GM21367 (cell line): ENCODE data around the gene FSTL5.
"Not testable (repeated sequence)": the region's sequence is repeated elsewhere in the genome, so short reads cannot be mapped to it uniquely, and the experiment has no call there.

Source experiments
- ATAC-seq: cut with Tn5 transposase; IDR thresholded peaks from one replicate; pipeline ENCODE4 v1.9.1; 2021; ENCODE audit not compliant: unreplicated experiment

FSTL5 gene

DNA sequence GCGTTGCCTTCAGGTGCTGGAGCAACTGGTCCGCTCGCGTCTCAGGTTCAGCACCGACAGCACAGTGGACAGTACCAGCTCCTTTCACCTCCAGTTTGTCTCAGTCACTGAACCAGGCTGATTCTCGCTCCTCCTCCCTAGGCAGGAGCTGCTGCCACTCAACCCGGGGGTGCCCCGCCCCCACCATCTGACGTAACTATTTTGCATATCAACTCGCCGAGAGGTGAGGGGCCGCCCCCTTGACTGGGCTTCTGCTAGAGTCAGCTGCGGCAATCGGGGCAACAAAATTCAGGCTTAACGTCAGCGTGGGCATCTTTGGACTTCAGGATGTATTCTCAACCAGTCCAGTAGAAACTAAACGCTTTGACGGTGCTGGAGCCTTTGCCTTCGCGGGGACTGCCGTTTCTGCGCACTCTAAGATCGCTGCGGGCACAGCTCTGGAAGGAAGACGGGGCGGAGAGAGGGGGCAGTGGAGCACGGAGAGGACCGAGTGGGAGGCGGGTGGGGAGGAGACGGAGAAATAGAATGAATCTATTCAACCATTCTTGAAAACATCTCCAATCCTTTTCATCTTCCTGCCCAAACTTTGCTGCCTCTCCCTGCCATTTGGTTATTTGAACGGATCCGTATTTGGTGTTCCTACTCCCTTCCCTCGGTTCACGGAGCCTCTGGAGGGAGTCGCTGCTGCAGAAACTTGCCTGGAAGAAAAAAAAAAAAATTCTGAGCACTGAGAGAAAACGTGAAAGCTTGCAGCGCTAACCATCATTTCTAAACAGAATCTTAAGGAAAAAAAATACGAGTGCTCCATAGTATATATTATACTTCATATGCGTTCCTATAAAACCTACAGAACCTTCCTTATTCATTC lies at the start of gene FSTL5:
Gene FSTL5, minus strand, starts transcription at position 109 of the 868 bp plus-strand sequence. CDS start 52,604 bp downstream, outside the sequence.
- peak; percentile 78 for ATAC-seq

DNA sequence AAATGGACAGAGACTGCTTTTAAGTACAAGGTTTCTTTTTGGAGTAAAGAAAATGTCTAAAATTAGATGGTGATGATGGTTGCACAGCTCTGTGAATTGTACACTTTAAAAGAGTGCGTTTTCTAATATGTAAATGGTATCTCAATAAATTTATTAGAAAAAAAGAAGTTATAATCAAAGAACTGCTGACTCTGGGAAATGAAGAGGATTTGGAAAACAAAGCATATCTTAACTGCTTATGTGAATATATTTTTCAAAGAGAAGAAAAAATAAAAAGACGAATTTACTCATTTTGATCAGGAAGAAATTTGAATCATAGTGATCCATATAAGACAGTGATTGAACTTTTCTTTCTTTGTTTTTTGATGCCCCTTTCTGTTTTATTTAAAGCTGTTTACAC lies 45.9 kb upstream of the FSTL5 start:
- ATAC-seq = no peak

DNA sequence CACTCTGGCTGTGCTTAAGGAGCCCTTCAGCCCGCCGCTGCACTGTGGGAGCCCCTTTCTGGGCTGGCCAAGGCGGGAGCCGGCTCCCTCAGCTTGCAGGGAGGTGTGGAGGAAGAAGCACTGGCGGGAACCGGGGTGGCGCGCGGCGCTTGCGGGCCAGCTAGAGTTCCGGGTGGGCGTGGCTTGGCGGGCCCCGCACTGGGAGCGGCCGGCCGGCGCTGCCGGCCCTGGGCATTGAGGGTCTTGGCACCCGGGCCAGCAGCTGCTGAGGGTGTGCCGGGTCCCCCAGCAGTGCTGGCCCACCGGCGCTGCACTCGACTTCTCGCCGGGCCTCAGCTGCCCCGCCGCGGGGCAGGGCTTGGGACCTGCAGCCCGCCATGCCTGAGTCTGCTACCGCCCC lies 39.7 kb upstream of the FSTL5 start:
- not testable (repeated sequence) for ATAC-seq

DNA sequence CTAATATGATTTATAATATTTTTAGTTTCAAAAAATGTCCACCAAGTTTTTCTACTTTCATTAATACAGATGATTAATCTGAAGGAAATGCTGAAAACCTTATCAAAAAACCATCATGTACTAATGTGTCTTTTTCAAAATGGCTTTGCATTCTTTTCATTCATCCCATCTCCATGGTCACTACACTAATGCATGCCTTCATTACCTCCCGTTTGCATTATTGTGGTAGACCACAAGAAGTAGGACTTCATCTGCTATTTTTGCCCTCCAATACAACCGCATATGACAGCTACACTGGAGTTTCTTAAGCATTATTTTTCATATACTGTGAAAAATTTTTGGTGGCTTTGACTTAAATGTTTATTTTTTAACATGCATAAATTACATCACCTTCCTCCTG lies 37.9 kb upstream of the FSTL5 start:
- ATAC-seq = no peak

DNA sequence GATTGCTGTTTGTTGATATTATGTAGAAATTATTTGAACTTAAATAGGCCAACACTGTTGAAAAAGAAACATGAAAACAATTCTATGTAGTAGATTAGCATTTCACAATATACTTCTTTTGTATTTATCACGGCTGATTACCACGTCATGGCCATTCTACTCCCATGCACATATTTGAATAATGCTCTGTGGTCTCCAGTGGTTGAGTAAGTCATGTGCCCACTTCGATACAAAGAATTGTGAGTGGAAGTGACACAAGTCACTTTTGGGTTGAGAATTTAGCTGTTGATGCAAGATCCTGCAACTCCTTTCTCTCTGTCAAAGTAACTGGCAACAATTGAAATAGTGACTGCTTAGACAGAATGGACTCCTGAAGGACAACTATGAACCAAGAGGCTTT lies 6.7 kb upstream of the FSTL5 start:
- no peak for ATAC-seq

DNA sequence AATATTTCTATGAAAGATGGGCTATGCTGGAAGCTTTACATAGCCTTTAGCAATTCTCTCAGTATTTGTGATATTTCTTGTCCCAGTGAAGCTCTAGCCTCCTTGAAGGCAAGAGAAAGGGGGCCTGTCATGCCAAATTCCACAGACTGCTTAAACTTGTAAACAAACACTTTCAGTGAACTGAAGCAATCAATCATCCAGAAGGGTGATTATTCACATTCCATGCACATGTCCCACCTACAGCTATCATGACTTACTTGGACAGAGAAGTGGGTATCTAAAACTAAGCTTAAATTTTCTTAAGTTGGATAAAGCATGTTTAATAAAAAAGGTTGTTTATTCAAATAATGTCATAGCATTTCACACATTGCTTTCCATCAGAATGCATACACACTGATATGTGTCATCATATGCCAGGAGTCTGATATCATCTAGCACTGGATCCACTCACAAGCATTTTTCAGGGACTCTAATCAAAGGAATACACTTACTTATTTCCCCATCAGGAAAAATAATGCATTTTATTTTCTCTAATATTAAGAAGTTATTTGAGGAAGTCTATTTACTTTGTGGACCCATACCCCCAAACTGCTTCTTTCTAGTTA lies 1.2 kb upstream of the FSTL5 start:
- ATAC-seq = no peak

DNA sequence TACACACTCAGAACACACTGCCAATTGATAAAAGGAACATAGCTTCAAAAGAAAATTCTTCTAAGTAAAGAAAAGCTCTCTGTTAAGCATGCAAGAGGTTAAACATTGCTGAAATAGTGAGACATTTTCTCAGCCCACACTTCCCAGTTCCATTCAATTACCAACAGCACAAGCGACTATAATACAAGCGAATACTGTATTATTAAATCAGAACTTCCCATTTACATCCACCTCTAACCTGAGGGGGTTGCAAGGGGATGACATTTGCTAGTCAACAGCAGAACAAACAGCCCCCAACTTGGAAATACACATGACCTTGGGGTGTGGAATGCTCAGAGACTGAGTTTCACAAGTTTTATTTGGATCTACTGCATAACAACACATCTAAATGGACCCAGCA lies 1.1 kb downstream of the FSTL5 start:
- ATAC-seq = no peak

DNA sequence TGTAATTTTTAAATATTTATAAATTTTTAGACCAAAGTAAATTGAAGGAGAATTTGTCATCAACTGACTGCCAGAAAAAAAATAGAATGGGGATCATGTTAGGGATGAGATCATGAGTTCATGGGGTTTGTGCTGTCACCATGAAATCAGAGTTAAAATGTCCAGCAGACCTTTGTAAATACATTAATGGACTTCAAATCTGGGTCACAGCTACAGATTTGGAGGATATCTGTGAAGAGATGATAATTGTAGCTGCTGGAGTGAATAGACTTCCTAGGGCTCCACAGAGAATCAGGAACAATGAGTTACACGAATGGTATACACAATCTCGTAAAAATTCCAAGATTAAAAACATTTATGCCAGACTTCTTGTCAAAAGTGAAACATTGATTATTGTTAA lies 6.6 kb downstream of the FSTL5 start:
- no peak for ATAC-seq

DNA sequence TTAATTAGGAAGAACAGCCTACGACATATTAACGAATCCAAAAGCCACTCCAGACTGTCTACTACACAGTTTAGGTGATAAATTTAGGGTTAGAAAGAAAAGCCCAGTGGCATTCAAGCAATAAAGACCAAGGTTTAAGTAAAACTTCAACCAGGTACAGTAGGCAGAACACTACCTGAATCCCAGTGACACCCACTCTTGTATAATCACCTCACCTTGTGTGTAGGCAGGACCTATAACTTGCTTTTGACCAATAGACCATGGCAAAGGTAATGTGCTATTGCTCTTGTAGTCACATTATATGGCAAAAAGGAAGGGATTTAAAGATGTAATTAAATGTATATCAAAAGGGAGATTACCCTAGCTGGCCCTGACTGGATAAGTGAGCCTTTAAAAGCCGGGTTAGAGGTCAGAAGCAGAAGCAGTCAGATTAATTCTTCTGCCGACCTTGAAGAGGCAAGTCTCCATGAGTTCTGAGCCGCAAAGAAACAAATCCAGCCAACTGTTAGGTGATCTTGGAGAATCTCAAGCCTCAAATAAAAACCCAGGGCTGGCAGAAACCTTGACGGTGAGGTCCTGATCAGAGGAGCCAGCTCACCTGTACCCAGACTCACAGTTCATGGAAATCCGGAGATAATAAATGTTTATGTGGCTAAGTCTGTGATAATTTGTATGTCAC lies 8.8 kb downstream of the FSTL5 start:
- no peak for ATAC-seq

DNA sequence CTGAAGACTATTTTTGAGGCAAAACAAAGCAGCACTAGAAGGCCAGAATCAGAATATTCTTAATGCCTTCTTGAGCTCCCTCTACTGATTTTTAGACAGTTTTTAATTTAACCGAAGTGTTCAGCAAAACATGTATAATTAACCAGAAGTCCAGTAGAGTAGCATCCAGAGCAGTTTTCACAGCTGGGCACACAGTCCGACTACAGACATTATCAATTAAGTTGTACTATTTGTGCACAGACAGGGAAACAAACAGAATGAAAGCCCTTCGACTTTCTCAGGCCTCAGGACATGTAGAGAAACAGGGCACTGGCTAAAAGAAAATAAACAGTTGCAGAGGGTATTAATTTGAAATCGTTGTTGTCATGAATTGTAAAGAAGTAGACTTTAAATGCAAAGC lies 11.9 kb downstream of the FSTL5 start:
- no peak for ATAC-seq

DNA sequence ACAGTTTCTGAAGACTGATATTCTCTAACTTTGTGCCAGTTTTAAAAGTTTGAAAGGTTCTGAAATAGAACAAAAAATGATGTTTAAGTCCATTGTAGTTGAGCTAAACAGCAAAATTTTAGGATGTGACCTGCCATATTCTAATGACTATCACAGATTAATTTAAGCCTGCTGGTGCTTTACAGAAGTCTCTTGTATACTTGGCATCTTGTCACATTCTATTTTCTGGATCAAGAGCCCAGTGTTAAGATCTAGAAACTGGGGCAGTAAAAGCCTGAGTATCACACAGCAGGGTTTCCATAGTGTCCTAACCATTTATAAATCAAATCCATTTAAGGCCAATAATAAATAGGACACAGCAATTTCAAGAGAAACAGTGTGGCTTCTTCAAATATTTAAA lies 12.4 kb downstream of the FSTL5 start:
- ATAC-seq = no peak

DNA sequence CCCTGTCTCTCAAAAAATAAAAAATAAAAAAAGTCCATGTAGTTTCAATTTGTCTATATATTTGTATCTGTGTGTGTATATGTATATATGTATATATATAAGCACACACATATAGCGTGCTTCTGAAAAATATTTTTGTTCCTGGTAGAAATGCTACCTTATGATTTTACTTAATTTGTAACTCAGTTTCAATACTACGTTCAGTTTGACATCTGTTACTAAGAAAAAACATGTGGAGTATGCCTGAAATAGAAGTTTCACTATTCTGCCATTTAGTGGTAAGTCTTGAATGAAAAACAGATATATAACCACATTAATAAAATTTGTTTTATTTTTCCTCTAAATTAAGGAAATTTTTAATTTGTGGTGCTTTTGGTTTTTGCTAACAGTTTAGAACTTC lies 14.2 kb downstream of the FSTL5 start:
- no peak for ATAC-seq

DNA sequence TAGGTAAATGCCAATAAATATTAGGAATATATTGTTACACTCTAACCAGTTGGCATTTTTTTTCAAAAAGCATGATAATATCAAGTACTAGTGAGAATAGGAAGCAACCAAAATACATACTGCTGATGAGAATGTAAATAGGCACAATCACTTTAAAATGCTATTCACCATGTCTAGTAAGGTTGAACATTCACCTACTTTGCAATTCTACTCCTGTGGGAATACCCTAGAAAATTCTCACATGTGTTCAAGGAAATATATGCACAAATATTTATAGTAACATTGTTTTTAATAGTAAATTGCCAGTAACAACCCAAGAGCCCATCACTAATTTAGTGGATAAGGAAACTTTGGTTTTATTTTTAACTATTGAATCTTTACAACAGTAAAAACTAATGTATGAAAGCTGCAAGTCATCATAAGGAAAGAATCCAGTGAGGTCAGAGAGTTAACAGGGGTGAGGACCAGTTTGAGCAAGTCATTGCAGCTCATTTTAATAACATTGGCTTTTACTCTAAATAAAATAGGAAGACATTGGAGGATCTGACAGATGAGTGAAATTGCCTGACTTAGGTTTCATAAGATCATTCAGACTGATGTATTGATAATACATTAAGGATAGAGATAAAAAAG lies 23.6 kb downstream of the FSTL5 start:
- ATAC-seq = no peak

DNA sequence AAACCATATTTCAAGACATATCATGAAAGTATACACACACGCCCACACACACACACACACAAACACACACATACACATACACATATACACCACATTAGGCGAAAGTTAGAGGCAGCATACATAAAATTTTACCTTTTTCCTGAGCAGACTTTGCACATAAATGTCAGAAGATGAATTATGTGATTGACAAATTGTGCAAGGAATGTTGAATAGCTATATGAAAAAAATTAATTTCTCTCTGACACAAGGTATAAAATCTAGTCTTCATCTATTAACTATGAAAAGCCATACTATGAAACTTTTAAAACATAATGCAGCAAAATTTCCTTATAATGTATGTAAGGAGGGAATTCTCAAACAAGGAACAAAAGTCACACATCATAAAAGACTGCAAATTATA lies 24.4 kb downstream of the FSTL5 start:
- ATAC-seq = no peak

DNA sequence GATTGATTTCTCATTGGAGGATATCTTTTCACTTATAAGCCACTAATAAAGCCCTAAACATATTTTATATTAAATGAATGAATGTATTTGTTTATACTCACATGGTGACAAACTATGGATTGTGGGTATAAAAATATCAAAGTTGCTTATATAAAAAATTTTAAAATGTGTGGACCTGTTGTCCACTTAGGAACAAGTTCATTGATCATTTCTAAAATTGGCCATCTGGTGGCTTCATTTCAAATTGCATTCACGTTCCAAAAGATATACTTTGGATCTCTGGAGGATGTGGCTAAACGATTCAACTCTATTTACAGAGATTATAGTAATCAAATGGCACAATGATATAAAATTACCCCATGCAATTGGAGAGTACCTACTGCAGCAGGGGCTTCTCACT lies 32.5 kb downstream of the FSTL5 start:
- ATAC-seq = no peak

DNA sequence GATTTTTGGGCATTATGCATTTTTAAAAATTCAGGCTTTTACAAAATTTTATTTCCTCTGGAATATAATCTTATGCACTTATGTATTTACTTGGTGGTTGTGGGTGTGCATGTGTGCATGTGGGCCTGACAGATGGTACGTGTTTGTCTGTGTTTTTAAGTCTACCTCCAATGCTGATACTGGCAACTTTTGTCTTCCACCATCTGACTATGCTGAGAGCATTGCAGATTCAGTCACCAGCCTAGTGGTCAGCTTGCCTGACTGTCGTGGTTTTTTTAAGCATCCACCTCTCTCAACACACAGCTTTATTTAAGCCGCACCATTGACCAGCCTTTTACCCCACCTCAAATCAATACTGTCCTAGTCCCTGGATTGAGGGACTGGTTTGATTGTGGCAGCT lies 37.1 kb downstream of the FSTL5 start:
- ATAC-seq = no peak

DNA sequence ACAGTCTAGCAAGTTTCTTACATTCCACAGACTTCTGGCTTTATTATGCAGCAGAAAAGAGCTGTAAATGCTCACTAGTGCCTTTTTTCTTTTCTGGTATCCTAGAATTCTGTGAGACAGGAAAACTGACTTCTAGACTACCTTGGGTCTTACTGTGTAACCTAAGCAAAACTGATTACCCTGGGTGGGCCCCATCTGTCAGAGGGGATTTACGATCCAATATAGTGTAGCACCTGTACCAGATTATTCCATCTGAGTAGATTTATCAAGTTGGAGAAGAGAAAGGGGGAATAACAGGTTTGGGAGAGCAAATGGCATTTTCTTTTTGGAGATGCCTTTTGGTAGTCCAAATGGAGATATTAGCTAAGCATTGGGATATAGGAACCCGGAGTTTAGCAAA lies 46.7 kb downstream of the FSTL5 start:
- no peak for ATAC-seq

DNA sequence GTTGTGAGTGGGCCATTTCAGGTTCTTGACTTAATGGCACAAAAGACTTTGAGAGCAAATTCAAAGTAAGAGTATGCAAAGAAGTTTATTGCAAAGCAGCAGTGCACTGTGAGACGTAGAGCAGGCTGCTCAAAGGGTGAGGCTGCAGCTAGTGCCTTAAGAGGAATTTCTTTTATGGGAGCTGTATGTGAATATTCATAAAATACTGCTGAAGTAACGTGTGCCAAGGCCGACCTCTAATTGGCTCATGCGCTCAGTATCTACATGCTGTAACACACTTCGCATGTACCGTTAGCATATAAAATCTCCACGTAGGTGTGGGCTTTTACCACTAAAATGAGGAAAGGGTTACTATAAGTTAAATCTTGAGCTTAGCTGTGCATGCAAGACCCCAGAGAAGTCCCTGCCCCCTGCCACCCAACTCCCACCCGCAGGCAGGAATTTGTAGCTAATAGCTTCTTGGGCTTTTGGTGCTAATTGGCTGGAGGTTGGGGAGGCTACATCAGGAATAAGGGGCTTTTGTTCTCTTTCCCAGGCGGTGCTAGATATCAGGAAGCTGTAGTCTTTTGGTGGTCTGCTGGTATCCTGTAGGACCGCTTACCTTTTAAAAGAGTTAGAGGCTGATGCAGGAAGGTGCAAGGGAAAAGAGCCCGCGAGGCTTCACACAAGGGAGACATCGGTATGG lies 47.6 kb downstream of the FSTL5 start:
- no peak for ATAC-seq

DNA sequence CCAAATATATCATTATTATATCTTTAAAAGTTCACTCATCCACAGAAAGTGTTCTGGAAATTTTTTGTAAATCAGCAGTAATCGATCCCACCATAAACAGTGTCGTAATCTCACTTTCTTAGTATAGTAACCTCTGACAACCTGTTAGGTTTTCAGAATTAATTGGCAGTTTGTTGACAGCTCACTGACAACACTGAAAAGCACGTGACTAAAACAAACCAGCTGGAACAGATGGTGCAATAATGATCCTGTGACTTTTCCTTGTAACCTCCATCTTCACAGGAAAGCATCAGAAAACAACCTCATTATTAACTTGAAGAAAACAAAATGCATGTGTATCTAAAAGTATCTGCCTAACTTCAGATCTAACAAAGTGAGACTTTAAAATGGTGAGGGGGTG lies 48.5 kb downstream of the FSTL5 start:
- ATAC-seq = no peak

DNA sequence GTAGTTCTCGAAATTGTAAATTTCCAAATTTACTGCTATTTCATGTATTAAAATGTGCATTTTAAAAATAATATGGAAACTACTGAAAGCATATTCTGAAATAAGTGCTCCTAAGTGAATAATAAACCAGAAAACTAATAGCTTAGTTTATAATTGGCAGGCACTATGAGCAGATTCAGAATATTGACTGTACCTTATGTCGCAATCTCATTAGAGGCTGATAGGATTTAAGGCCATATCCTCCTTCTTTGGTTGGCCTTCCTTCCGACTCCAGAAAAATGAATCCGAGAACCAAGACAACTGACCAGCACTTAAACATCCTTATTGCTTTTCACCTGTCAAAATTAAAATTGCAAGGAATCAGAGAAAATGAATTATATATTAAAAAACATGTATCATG lies 52.7 kb downstream of the FSTL5 start:
- ATAC-seq = no peak

DNA sequence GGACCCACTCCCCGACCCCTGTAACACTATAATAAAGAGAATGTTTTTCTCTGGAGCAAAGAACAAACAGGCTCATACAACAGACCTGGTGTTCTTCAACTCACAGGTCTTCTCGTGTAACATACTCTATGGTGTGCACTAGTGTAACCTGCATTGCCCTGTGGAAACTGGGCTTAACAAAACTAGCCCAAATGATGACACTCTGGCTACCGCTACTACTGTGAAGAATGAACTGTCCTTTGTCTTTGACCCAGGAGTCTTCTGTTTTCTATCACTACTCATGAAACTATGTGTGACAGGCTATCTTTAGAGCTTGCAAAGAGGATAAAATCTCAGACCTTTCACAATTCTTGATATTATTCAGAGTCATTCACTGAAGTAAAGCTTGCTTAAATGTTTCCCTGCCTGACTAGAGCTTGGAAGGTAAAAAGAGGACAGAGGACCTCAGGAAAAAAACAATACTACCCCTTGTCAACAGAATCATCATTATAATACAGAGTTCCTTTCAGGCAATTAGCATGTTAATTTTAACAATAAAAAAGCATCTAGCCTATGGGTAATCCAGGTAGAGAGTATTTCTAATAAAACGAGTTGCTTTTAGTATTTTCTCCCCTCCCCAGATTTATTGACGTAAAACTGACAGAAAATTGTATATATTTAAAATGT lies 59.2 kb downstream of the FSTL5 start:
- no peak for ATAC-seq
